AG09319 (cell line): ENCODE results near the gene ERI2.

ENCODE experiments used
- DNase-seq: peaks from one replicate; pipeline ENCODE4 v3.0.0-alpha.2; 2010; ENCODE audit warnings: low read depth; ENCODE audit errors: extremely low read depth
- TF ChIP-seq, protein P1 (sequence below): IDR thresholded peaks from 2 replicates; pipeline ENCODE4 v1.5.1; 2011; ENCODE audit warnings: low read depth, mild to moderate bottlenecking, inconsistent platforms, low read length, moderate library complexity

The ERI2 gene

DNA sequence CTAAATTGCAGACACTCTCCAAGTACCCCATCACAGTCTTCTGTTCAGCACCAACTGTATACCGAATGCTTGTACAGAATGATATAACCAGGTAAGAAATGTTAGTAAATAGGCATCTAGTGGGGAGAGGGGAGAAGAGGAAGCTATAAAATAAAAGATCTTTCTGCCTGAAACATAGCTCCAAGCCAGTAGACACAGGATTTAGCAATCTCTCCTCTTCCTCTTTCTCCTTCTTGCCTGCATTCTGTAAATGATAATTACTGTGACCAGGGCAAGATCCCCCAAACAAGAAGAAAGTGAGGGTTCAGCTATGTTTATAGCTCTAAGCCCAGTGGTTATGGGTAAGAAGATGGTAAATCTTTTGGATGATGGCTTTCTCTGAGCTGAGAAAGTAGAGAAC lies 24.6 kb downstream of the ERI2 start:
- TF ChIP-seq, protein P1, sequence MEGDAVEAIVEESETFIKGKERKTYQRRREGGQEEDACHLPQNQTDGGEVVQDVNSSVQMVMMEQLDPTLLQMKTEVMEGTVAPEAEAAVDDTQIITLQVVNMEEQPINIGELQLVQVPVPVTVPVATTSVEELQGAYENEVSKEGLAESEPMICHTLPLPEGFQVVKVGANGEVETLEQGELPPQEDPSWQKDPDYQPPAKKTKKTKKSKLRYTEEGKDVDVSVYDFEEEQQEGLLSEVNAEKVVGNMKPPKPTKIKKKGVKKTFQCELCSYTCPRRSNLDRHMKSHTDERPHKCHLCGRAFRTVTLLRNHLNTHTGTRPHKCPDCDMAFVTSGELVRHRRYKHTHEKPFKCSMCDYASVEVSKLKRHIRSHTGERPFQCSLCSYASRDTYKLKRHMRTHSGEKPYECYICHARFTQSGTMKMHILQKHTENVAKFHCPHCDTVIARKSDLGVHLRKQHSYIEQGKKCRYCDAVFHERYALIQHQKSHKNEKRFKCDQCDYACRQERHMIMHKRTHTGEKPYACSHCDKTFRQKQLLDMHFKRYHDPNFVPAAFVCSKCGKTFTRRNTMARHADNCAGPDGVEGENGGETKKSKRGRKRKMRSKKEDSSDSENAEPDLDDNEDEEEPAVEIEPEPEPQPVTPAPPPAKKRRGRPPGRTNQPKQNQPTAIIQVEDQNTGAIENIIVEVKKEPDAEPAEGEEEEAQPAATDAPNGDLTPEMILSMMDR: no peak
- no peak for DNase-seq

DNA sequence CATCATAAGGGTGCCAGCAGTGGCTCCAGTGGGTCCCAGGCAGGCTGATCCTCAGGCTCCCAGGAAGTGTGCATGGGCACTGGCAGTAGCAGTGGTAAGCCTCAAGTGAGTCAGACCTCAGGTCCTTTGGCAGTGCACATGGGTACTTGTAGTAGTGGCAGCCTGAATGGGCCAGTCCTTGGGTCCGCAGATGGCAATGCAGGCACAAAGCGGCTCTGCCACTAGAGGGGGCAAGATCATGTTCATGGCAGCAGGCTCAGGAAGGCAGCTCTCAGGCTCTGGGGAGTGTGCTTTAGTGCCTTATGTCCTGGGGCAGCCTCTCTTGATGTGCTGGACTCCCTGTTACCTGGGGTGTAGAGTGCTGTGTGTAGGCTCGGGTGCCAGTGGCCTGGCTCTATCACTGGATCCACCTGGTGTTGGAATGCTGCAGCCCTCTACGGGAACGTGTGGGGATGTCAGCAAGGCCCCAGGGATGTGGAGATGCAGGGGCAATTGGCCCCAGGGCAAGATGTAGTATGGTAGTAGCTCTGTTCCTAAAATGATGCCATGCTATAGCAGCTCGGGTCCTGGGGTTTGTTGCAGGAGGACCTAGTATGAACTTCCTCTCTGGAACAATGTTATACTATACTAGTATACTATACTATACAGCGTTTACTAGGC lies 31.4 kb downstream of the ERI2 start:
- TF ChIP-seq, protein P1: peak; percentile 72
- DNase-seq: peak; percentile 19

DNA sequence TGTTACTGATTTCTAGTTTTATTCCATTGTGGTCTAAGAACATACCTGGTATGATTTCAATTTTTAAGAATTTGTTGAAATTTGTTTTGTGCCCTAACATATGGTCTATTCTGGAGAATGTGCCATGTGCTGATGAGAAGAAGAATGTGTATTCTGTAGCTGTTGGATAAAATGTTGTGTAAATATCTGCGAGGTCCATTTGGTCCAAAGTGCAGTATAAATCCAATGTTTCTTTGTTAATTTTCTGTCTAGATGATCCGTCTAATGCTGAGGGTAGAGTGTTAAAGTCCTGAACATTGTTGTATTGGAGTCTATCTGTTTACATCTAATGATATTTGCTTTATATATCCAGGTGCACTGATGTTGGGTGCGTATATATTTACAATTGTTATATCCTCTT lies 32.6 kb downstream of the ERI2 start:
- DNase-seq: no peak
- TF ChIP-seq, protein P1: no peak

DNA sequence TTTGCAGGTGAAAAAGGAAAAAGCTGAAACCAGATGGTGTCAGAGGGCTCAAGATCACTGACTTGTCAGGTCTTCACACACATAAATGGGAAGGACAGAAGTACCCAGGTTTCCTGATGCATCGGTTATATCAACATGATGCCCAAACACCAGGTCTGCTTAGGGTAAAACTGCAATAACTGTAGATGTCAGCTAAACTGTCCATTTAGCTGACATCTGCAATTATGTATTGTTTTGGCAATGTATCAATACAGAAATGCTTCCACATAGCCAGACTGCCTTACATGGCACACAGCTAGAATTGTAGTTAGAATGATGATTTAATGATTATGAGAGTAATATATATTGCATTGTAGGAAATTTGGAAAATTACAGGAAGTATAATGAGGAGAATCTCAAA lies 37.5 kb downstream of the ERI2 start:
- DNase-seq: no peak
- TF ChIP-seq, protein P1: no peak

DNA sequence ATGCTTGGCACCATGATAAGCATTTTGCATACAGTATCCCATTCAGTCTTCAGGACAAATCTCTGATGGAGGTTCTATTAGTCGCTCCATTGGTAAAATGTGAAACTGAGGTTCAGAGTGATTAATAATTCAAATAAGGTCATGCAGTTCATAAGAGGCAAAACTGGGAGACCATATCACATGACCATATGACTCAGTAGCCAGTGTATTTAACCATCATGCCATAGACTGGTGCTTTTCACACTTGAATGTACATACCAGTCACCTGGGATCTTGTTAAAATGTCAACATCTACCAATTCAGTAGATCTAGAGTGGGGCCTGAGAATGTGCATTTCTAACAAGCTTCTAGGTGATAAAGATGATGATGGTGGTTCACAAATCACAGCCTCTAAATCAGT lies 38.2 kb downstream of the ERI2 start:
- DNase-seq: no peak
- TF ChIP-seq, protein P1: no peak

DNA sequence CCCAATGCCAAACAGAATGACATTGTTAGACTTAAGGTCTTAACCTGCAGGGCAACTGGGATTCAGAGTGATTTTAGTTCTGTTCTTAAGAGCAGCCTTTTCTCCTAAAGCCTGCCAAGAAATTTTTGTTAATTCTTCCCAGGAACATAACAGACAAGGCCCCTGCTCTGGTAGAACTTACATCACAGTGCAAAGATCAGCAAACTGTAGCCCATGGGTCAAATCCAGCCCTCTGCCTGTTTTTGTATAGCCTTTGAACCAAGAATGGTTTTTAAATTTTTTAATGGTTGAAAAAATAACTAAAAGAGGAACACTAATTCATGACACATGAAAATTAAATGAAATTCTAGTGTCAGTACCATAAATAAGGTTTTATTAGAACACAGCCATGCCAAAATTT lies 38.7 kb downstream of the ERI2 start:
- TF ChIP-seq, protein P1: no peak
- no peak for DNase-seq

DNA sequence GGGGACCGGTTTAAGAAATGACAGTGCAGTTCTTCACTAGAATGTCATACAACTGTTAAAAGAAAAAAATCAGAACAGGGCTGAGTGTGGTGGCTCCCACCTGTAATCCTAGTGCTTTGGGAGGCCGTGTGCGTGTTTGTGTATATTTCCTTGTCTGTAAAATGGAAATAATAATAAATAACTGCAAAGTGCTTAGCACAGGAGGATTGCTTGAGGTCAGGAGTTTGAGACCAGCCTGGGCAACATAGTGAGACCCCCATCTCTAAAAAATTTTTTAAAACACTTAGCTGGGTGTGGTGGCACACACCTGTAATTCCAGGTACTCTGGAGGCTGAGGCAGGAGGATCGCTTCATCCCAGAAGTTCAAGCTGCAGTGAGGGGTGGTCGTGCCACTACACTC lies 40.0 kb downstream of the ERI2 start:
- no peak for DNase-seq
- TF ChIP-seq, protein P1: no peak
